Activated T-cell treated with anti-CD3 and anti-CD28 coated beads, Interleukin-2, amount 50 U/mL, for 4 hours (primary cell): ENCODE measurements around the gene STN1. TPM values are rescaled to one million over a fixed set of nuclear protein-coding genes. Genes with fewer than 3 reads are reported as not detected.

Source experiments
- ATAC-seq, 2 donors: fragments of 200-7000 bp; cut with Tn5 transposase; one replicate each; pipeline ENCODE4 v1.10.0; 2021
- DNase-seq: peaks from one replicate; pipeline ENCODE4 v3.0.0-alpha.2; 2020
- H3K27me3 Mint-ChIP-seq: one replicate; pipeline ENCODE4 v1.8.0; 2021; ENCODE audit warnings: low read depth, mixed read lengths
- H3K36me3 Mint-ChIP-seq: one replicate; pipeline ENCODE4 v1.8.0; 2022; ENCODE audit warnings: mixed read lengths; ENCODE audit not compliant: insufficient read depth
- H3K4me1 Mint-ChIP-seq: one replicate; pipeline ENCODE4 v1.8.0; 2021; ENCODE audit warnings: low read depth, mixed read lengths
- H3K4me3 Mint-ChIP-seq: one replicate; pipeline ENCODE4 v1.8.0; 2021; ENCODE audit warnings: mild to moderate bottlenecking, moderate library complexity, mixed read lengths
- H3K9me3 Mint-ChIP-seq: one replicate; pipeline ENCODE4 v1.8.0; 2021; ENCODE audit warnings: mixed read lengths
- total RNA-seq, 3 donors: library from RNA; stranded (reverse); gene quantifications; one replicate each; pipeline ENCODE4 v1.2.1, GENCODE V29; 2021

The STN1 gene
- total RNA-seq, 3 donors from 2014 or later, result 10.3 to 12.8 (median 10.4) TPM

DNA sequence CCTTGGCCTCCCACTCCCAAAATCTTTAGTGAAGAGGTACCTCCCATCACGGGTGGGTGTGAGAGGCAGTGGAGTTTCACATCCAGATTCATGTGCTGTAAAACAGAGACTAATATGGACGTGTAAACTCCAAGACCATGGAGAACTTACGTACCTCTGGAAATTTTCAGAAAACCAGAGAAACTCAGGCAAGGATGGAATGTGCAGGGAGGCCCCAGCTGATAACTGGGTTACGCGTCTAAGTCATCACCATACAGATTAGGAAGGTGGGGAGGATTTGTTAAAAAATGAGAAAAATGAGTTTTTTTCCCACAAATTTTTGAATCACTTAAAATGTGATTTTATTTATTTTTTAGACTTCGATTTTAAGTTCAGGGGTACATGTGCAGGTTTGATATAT is 16.3 kb upstream of the STN1 start:
- no peak for ATAC-seq
- H3K4me3 Mint-ChIP-seq, result no peak overlapping the region
- H3K27me3 Mint-ChIP-seq, result no peaks in the 10 kb centered on the region
- no peaks in the 10 kb centered on the region for H3K9me3 Mint-ChIP-seq
- no peaks in the 10 kb centered on the region for H3K36me3 Mint-ChIP-seq
- H3K4me1 Mint-ChIP-seq, result no peaks in the 10 kb centered on the region
- no peak for DNase-seq

DNA sequence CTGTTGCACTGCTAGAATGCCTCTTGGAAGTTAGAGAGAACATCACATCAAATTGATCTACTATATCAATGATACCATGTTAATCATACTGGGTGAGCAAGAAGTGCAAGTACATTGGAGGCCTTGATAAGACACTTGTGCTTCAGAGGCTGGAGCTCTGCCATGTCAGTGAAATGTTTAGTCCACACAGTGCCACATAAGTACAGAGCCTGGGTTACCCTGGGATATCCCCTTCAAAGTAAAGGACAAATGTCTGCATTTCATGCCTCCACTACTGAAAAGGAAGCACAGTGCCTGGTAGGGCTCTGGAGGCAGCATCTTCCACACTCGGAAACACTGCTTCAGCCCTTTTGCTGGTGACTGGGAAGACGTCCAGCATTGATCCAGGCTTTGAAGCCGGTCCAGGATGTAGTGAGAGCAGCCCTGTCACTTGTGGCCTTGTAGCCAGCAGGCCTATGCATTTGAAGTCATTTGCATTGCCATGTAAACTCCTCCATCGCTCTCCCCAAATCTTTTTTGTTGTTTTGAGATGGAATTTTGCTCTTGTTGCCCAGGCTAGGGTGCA is 15.7 kb upstream of the STN1 start:
- no peak overlapping the region for H3K4me3 Mint-ChIP-seq
- H3K27me3 Mint-ChIP-seq, result no peaks in the 10 kb centered on the region
- H3K9me3 Mint-ChIP-seq, result no peaks in the 10 kb centered on the region
- H3K4me1 Mint-ChIP-seq, result no peaks in the 10 kb centered on the region
- ATAC-seq (no peak), DNase-seq (no peak)
- no peaks in the 10 kb centered on the region for H3K36me3 Mint-ChIP-seq

DNA sequence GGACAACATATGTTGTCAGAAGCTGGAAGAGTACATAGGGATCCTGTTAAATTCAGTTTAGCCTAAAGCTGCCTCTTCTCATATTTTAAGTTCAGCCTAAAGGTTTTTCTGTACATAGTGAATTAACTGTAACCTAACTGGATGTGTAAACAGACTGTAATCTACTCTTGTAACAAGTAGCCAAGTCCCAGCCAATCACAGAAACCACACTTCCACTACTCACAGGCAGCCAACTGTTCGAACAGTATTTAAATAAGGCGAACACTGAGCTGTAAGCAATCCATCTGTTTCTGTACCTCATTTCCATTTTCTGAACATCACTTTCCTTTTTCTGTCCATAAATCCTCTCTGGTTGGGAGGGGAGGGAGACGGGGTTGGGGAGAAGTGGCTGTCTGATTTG is 15.0 kb upstream of the STN1 start:
- no peaks in the 10 kb centered on the region for H3K9me3 Mint-ChIP-seq
- H3K27me3 Mint-ChIP-seq, result peaks cover 2% of the 10 kb centered on the region
- no peak overlapping the region for H3K4me3 Mint-ChIP-seq
- DNase-seq (no peak), ATAC-seq (no peak)
- no peaks in the 10 kb centered on the region for H3K4me1 Mint-ChIP-seq
- H3K36me3 Mint-ChIP-seq, result no peaks in the 10 kb centered on the region

DNA sequence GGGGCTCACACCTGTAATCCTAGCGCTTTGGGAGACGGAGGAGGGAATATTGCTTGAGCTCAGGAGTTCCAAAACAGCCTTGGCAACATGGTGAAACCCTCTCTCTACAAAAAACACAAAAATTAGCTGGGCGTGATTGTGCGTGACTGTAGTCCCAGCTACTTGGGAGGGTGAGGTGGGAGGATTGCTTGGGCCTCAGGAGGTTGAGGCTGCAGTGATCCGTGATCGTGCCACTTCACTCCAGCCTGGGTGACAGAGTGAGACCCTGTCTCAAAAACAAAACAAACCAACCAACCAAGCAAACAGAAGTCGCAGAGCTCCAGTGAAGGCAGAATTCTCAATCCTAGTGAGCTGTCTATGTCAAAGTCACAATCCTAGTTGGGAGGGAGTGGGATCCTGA is 14.3 kb upstream of the STN1 start:
- Mint-ChIP-seq H3K4me3 (no peak overlapping the region), H3K4me1 (no peaks in the 10 kb centered on the region), H3K9me3 (no peaks in the 10 kb centered on the region), H3K27me3 (peaks cover 2% of the 10 kb centered on the region), H3K36me3 (no peaks in the 10 kb centered on the region)
- ATAC-seq (no peak), DNase-seq (no peak)

DNA sequence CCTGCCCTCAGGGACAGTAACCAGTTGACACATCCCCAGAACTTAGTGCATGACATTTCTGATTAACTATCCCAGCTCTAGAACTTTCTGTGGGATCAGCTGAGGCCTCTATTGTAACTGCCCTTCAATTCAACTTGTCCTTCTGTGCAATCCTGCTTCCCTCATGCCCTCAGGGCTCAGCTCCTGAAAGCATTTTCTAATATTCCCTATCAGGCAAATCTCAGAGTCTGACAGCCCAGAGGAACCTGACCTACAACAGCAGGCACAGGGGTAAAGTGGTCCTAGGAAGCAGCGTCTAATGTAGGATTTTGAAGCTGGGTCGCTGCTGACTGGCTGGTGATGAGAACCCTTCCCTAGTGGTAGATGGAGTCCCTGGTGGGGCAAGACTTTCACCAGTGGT is 13.6 kb upstream of the STN1 start:
- Mint-ChIP-seq H3K36me3 (no peaks in the 10 kb centered on the region), H3K4me1 (no peaks in the 10 kb centered on the region), H3K4me3 (no peak overlapping the region), H3K27me3 (peaks cover 2% of the 10 kb centered on the region), H3K9me3 (no peaks in the 10 kb centered on the region)
- DNase-seq (no peak), ATAC-seq (no peak)

DNA sequence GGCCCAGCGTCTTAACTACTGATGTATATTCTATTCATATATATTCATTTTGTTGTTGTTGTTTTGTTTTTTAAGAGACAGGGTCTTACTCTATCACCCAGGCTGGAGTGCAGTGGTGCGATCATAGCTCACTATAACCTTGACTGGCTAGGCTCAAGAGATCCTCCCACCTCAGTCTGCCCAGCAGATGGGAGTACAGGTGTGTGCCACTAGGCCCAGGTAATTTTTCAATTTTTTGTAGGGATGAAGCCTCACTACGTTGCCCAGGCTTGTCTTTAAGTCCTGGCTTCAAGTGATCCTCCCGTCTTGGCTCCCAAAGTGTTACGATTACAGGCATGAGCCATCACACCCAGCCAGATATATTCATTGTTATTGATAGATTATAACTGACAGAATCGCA is 12.9 kb upstream of the STN1 start:
- H3K27me3 Mint-ChIP-seq, result peaks cover 2% of the 10 kb centered on the region
- no peaks in the 10 kb centered on the region for H3K4me1 Mint-ChIP-seq
- H3K4me3 Mint-ChIP-seq, result no peak overlapping the region
- DNase-seq (no peak), ATAC-seq (no peak)
- H3K9me3 Mint-ChIP-seq, result no peaks in the 10 kb centered on the region
- no peaks in the 10 kb centered on the region for H3K36me3 Mint-ChIP-seq

DNA sequence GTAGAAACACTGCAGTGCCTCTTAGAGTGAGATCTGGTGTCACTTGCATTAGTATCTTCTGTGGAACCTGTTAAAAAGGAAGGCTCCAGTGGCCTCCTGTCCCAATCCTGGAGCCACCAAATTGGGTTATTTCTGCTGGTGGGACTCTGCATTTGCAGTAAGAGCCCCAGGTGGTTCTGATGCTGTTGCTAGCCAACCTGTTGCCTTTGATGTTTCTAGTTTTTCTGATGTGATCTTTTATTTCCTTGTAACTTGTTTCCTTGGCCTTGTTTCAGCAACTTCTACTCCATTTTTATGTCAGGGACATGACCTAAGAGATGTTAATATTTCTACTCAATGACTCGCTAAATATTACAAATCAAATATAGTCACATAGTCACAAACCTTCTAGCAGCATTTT is 12.5 kb upstream of the STN1 start:
- no peak for DNase-seq
- no peaks in the 10 kb centered on the region for H3K36me3 Mint-ChIP-seq
- no peaks in the 10 kb centered on the region for H3K4me1 Mint-ChIP-seq
- H3K9me3 Mint-ChIP-seq, result no peaks in the 10 kb centered on the region
- no peak for ATAC-seq
- H3K4me3 Mint-ChIP-seq, result no peak overlapping the region
- peaks cover 2% of the 10 kb centered on the region for H3K27me3 Mint-ChIP-seq

DNA sequence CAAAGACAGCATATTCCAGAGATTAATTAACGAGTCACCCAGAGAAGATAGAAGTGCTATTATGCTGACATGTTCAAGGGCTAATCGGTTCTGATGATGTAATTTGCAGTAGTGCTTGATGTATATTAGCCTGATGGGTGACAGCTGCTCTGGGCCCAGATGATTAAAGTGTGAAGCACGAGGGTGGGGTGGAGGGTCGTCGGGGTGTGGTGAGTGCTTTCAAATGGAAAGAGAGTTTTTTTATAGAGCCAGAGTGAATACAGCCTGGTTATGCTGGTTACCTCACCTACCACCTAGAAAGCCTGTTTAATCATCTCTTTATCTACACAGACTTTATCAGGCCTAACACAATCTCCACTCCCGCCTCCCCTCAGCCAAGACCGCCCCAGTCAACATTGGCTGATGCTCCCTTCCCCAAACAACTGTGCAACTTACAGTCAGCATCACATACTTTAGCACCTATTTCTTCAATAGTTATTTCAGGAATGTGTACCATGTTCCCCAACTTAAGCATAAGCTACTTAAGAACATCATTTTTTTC is 11.5 kb upstream of the STN1 start:
- H3K27me3 Mint-ChIP-seq, result peaks cover 2% of the 10 kb centered on the region
- no peak for ATAC-seq
- no peaks in the 10 kb centered on the region for H3K9me3 Mint-ChIP-seq
- H3K4me3 Mint-ChIP-seq, result no peak overlapping the region
- no peak for DNase-seq
- H3K36me3 Mint-ChIP-seq, result no peaks in the 10 kb centered on the region
- no peaks in the 10 kb centered on the region for H3K4me1 Mint-ChIP-seq

DNA sequence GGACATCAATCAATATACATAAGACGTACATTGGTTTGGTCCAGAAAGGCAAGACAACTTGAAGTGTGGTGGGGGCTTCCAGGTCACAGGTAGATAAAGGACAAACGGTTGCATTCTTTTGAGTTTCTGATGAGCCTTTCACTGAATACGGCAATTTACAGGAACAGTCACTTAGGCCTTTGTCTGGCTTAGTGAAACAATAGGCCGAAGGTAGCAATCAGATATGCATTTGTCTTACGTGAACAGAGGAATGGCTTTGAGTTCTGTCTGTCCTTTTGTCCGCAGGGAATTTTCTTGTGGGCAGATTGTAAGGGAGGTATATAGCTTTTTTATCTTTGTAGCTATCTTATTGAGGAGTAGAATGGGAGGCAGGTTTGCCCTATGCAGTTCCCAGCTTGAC is 10.8 kb upstream of the STN1 start:
- H3K27me3 Mint-ChIP-seq, result peaks cover 2% of the 10 kb centered on the region
- H3K9me3 Mint-ChIP-seq, result no peaks in the 10 kb centered on the region
- no peaks in the 10 kb centered on the region for H3K36me3 Mint-ChIP-seq
- ATAC-seq (no peak), DNase-seq (no peak)
- H3K4me1 Mint-ChIP-seq, result no peaks in the 10 kb centered on the region
- H3K4me3 Mint-ChIP-seq, result no peak overlapping the region

DNA sequence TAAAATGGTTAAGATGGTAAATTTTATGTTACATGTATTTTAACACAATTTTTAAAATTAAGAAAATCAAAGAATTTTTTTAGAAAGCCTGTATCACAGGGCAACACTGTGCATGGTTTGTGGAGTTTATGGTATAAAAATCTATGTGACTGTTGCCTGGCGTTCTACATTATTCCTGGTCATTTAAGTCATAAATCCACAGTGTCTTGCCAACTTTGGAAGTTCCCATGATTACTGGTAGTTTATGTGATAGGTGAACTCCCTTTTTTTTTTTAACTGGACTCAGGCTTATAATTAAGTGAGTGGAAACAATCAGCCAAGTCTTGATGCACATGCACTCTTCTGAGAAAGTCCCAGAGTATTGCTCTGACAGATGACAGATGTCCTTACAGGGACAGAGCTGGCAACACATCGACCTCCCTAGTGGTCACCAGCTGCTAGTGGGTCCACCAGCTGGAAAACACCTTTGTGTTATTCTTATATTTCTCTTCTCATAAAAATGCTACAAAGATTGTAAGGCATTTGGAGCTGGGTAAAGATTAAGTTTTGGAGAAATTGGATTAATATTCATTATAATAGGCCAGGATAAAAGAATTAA is 8.8 kb upstream of the STN1 start:
- ATAC-seq (no peak), DNase-seq (no peak)
- Mint-ChIP-seq H3K9me3 (no peaks in the 10 kb centered on the region), H3K27me3 (peaks cover 2% of the 10 kb centered on the region), H3K36me3 (no peaks in the 10 kb centered on the region), H3K4me1 (no peaks in the 10 kb centered on the region), H3K4me3 (no peak overlapping the region)

DNA sequence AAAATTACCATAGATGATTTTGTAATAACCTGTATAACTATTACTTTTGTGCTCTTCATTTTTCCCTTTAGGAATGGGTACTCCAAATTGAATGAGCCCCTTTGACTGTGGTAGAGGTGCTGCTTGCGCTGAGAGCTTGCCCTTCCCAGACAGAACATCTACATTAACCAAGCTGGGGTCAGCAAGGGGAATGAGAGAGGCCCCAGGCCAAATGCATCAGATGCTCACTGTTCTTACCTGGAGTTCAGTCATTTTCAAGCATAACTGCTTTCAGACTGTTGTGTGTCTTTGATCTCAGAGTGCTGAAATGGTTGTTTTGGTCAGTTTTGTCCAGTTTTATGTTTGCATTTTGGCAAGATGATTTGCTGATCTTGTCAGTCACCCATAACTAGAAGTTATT is 7.6 kb upstream of the STN1 start:
- no peak for ATAC-seq
- Mint-ChIP-seq H3K9me3 (no peaks in the 10 kb centered on the region), H3K4me1 (no peaks in the 10 kb centered on the region), H3K4me3 (no peak overlapping the region), H3K36me3 (no peaks in the 10 kb centered on the region), H3K27me3 (peaks cover 2% of the 10 kb centered on the region)
- DNase-seq, result no peak

DNA sequence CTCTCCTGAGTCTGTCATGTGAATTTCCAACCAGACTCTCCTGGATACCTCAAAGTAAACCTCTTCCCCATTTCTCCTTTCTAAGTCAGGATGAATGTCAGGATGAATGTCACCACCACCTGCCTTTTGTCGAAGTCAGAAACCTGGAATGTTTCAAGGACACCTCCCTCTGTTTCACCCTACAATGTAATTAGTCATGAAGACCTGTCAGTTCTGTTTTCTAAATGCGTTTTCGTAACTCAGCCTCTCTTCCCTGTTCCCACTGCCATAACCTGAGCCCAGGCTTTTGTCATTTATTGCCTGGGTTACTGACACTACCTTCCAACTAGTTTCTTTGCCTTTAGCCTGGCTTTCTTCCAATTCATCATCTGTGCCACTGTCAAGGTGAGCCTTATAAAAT is 5.5 kb upstream of the STN1 start:
- Mint-ChIP-seq H3K36me3 (no peaks in the 10 kb centered on the region), H3K27me3 (peaks cover under 1% of the 10 kb centered on the region), H3K4me1 (peaks cover 5% of the 10 kb centered on the region), H3K4me3 (no peak overlapping the region), H3K9me3 (no peaks in the 10 kb centered on the region)
- no peak for ATAC-seq
- DNase-seq, result no peak

DNA sequence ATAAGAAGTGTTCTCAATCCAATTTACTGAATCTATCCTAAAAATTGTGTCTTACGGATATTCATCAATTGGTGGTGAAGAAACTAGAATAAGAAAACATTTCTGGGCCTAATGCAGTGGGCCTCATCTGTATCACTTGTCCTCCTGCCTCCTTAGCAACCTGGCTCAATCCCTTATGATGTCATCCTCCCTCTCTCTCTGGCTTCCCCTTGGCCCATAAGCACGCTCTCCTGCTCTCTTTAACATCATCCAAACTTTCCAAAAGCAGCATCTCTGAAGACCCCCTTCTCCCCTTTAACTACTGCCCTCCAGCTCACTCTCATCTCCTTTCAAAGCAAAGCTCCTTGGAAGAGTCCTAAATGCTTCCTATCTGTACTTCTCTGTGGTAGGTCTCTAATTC is 4.7 kb upstream of the STN1 start:
- Mint-ChIP-seq H3K4me1 (peaks cover 7% of the 10 kb centered on the region), H3K27me3 (no peaks in the 10 kb centered on the region), H3K4me3 (no peak overlapping the region), H3K9me3 (no peaks in the 10 kb centered on the region), H3K36me3 (no peaks in the 10 kb centered on the region)
- DNase-seq (no peak), ATAC-seq (no peak)

DNA sequence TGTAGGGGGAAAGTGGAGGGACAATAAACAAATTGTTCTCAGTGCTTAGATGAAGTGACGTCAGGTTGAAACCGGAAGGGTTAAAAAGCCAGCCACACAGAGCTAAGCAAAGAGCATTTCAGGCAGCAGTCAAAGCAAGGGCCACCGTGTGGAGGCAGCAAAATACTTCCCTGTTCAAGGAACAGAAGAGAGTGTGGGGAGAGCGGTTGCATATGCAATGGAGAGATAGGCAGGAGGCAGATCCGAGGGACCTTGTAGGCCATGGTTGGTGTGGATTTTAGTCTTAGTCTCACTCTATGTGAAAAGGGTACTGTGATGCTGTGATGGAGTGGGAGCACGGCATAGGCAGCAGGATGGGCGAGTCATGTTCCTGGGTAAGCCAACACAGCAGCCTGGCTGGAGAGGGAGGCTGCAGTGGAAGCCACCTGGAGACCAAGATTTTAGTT is 3.8 kb upstream of the STN1 start:
- DNase-seq (no peak), ATAC-seq (no peak)
- H3K4me1 Mint-ChIP-seq, result peaks cover 13% of the 10 kb centered on the region
- no peak overlapping the region for H3K4me3 Mint-ChIP-seq
- H3K36me3 Mint-ChIP-seq, result no peaks in the 10 kb centered on the region
- no peaks in the 10 kb centered on the region for H3K9me3 Mint-ChIP-seq
- H3K27me3 Mint-ChIP-seq, result no peaks in the 10 kb centered on the region

DNA sequence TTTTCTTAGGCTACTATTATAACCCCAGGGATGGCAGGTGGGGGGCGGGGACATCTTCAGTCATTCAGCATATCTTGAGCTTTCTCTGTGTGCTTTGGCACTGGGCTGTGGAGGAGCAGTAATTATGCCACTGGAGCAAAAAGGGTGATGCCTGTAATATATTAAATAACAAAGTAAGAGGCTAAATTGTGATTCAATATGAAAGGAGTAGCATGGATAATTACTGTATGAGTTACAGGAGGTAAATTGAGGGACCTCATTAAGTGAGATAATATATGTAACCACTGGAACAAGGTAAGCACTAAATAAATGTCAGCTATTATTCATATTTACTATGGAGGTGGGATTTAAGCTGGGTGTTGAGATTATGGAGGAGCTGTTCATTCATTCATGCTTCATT is 3.3 kb upstream of the STN1 start:
- Mint-ChIP-seq H3K36me3 (no peaks in the 10 kb centered on the region), H3K9me3 (no peaks in the 10 kb centered on the region), H3K4me1 (peaks cover 19% of the 10 kb centered on the region), H3K27me3 (no peaks in the 10 kb centered on the region), H3K4me3 (no peak overlapping the region)
- ATAC-seq, result no peak
- DNase-seq, result no peak
